HepG2 (cell line): ENCODE results near the gene RAP1A. TPM values are rescaled to one million over a fixed set of nuclear protein-coding genes. Genes with fewer than 3 reads are reported as not detected.

Source experiments
- BORCS8-MEF2B ChIP-seq: sonication (generic); formaldehyde crosslinking; IDR thresholded peaks from 2 replicates; pipeline ENCODE4 v1.8.0; 2022; ENCODE audit warnings: mild to moderate bottlenecking, missing genetic modification reagents
- KIAA2018 ChIP-seq: sonication (generic); formaldehyde crosslinking; IDR thresholded peaks from 2 replicates; pipeline ENCODE4 v1.5.0; 2020; ENCODE audit warnings: mild to moderate bottlenecking, missing genetic modification reagents, borderline replicate concordance
- MTA1 ChIP-seq: sonication (generic); formaldehyde crosslinking; IDR thresholded peaks from 2 replicates; pipeline ENCODE4 v1.4.0; 2020; ENCODE audit warnings: missing genetic modification reagents, mild to moderate bottlenecking, borderline replicate concordance
- SAFB2 ChIP-seq: sonication (generic); formaldehyde crosslinking; IDR thresholded peaks from 2 replicates; pipeline ENCODE4 v1.5.1; 2020; ENCODE audit warnings: missing genetic modification reagents, low read depth, mild to moderate bottlenecking, borderline replicate concordance
- THRA ChIP-seq: sonication (generic); formaldehyde crosslinking; IDR thresholded peaks from 2 replicates; pipeline ENCODE4 v1.4.0; 2020; ENCODE audit warnings: missing genetic modification reagents, borderline replicate concordance
- TIGD3 ChIP-seq: sonication (generic); formaldehyde crosslinking; IDR thresholded peaks from 2 replicates; pipeline ENCODE4 v1.5.1; 2020; ENCODE audit warnings: mild to moderate bottlenecking, missing genetic modification reagents, borderline replicate concordance
- ZBTB46 ChIP-seq: sonication (generic); formaldehyde crosslinking; IDR thresholded peaks from 2 replicates; pipeline ENCODE4 v1.4.0; 2020; ENCODE audit warnings: mild to moderate bottlenecking, missing genetic modification reagents, borderline replicate concordance
- ZFP36 ChIP-seq: fragments of 150-350 bp; IDR thresholded peaks from 2 replicates; pipeline ENCODE4 v1.6.1; 2018; ENCODE audit warnings: borderline replicate concordance, low read length, low read depth; ENCODE audit not compliant: partially characterized antibody
- ZNF253 ChIP-seq: sonication (generic); formaldehyde crosslinking; IDR thresholded peaks from 2 replicates; pipeline ENCODE4 v1.8.0; 2022; ENCODE audit warnings: mild to moderate bottlenecking, missing genetic modification reagents, borderline replicate concordance
- ZNF275 ChIP-seq: sonication (generic); formaldehyde crosslinking; IDR thresholded peaks from 2 replicates; pipeline ENCODE4 v1.8.0; 2022; ENCODE audit warnings: missing genetic modification reagents, mild to moderate bottlenecking, inconsistent platforms, borderline replicate concordance
- ZNF619 ChIP-seq: sonication (generic); formaldehyde crosslinking; IDR thresholded peaks from 2 replicates; pipeline ENCODE4 v1.4.0; 2020; ENCODE audit warnings: mild to moderate bottlenecking, missing genetic modification reagents
- ZNF761 ChIP-seq: sonication (generic); formaldehyde crosslinking; conservative IDR thresholded peaks from 2 replicates; pipeline ENCODE4 v1.4.0; 2020; ENCODE audit warnings: mild to moderate bottlenecking, missing genetic modification reagents
- polyA plus RNA-seq, 8 experiments: library from polyadenylated mRNA; depleted of rRNA in 3 of 8; stranded (reverse) in 7 of 8; unstranded in 1 of 8; fragments of >200 nt; fragmentation: Illumina TruSeq in 4 of 8; extraction: Trizol in 4 of 8; gene quantifications; 2 replicates each; pipeline versions ENCODE4 v1.2.1 to v1.2.3, GENCODE V29; 2011 to 2016; ENCODE audit warnings: low read depth in 4 of 8, missing spikeins in 1 of 8, mixed read lengths in 1 of 8; ENCODE audit not compliant: insufficient read depth in 1 of 8
- total RNA-seq, 5 experiments: library from RNA; depleted of rRNA; stranded (reverse); fragments of >200 nt; fragmentation: Illumina TruSeq; extraction: Trizol; gene quantifications; 2 replicates each; pipeline ENCODE4 v1.2.3, GENCODE V29; 2016; ENCODE audit warnings: low read depth in 1 of 5

RAP1A gene
- total and polyA plus RNA-seq, 2 of the 13 experiments (the other 11 are each of a cell fraction or from before 2014, with no cell fraction given), result 19.0 to 20.7 TPM

- TF ChIP-seq ZNF253 (0 out of 2 replicates have a peak, but pooled peaks have one; percentile 67), BORCS8-MEF2B (CRISPR knock-in tag) (peak; percentile 86), KIAA2018 (CRISPR knock-in tag) (no peak), ZBTB46 (CRISPR knock-in tag) (no peak), THRA (CRISPR knock-in tag) (no peak; the same call in 1 of the 2 replicates), ZNF275 (CRISPR knock-in tag) (peak; percentile 90; the same call in 1 of the 2 replicates), TIGD3 (peak; percentile 85; the same call in 1 of the 2 replicates), ZNF761 (CRISPR knock-in tag) (peak; percentile 22; the same call in 1 of the 2 replicates), SAFB2 (CRISPR knock-in tag) (peak; percentile 88; the same call in 1 of the 2 replicates), MTA1 (CRISPR knock-in tag) (peak; percentile 12; the same call in 1 of the 2 replicates), ZNF619 (CRISPR knock-in tag) (peak; percentile 69; the same call in 1 of the 2 replicates), ZFP36 (no peak)
These were observed 119.8 kb downstream of the RAP1A start, which contains the start of gene INKA2 (continued) for GRCh38 chr1:111739194-111739924.
